ELF-1 (cell line): ENCODE results near the gene DHPS.
"Not testable (repeated sequence)": the region's sequence is repeated elsewhere in the genome, so short reads cannot be mapped to it uniquely, and the experiment has no call there.

ENCODE experiments used
- DNase-seq: peaks from one replicate; pipeline ENCODE4 v3.0.0-alpha.2; 2016; ENCODE audit warnings: low read depth, low spot score

Gene DHPS

GRCh38 chr19:12705654-12706331, 24.1 kb upstream of the DHPS start:
- DNase-seq, result no peak

- no peak for DNase-seq
Observed at GRCh38 chr19:12705169-12705568, 23.5 kb upstream of the DHPS start.

GRCh38 chr19:12703046-12703445, 21.4 kb upstream of the DHPS start:
- DNase-seq, result peak; percentile 97

GRCh38 chr19:12701596-12702282, 20.1 kb upstream of the DHPS start:
- no peak for DNase-seq

GRCh38 chr19:12698138-12698537, 16.5 kb upstream of the DHPS start:
- no peak for DNase-seq

- not testable (repeated sequence) for DNase-seq
Observed at GRCh38 chr19:12697425-12697824, 15.7 kb upstream of the DHPS start.

- peak; percentile 98 for DNase-seq
Observed at GRCh38 chr19:12696366-12697335, 15.0 kb upstream of the DHPS start, which contains the start of gene FBXW9. FBXW9 (minus strand) TSS chr19:12696631; CDS start chr19:12696581, 50 bp downstream.

GRCh38 chr19:12695997-12696365, 14.3 kb upstream of the DHPS start:
- DNase-seq, result no peak

- DNase-seq, result no peak
Observed at GRCh38 chr19:12695514-12695913, 13.8 kb upstream of the DHPS start.

- no peak for DNase-seq
Observed at GRCh38 chr19:12695096-12695495, 13.4 kb upstream of the DHPS start.

- DNase-seq, result no peak
Observed at GRCh38 chr19:12694641-12695040, 13.0 kb upstream of the DHPS start.

- DNase-seq, result no peak
Observed at GRCh38 chr19:12692960-12693359, 11.3 kb upstream of the DHPS start.

GRCh38 chr19:12689581-12690216, 8.0 kb upstream of the DHPS start:
- no peak for DNase-seq

GRCh38 chr19:12689012-12689411, 7.3 kb upstream of the DHPS start:
- no peak for DNase-seq

- no peak for DNase-seq
Observed at GRCh38 chr19:12687496-12688196, 6.0 kb upstream of the DHPS start, which contains the start of gene GNG14. GNG14 (plus strand) TSS chr19:12687998; CDS start chr19:12688049, 51 bp downstream.

- DNase-seq, result no peak
Observed at GRCh38 chr19:12685831-12686230, 4.2 kb upstream of the DHPS start.

- no peak for DNase-seq
Observed at GRCh38 chr19:12680034-12680433, 1.6 kb downstream of the DHPS start.

- not testable (repeated sequence) for DNase-seq
Observed at GRCh38 chr19:12678039-12678438, 3.6 kb downstream of the DHPS start.

GRCh38 chr19:12676928-12677327, 4.8 kb downstream of the DHPS start:
- no peak for DNase-seq

GRCh38 chr19:12676384-12676792, 5.3 kb downstream of the DHPS start:
- DNase-seq, result peak; percentile 89

- no peak for DNase-seq
Observed at GRCh38 chr19:12675940-12676339, 5.7 kb downstream of the DHPS start.
